RWPE2 (cell line): ENCODE results near the gene CTSH.

Source experiments
- ATAC-seq: fragments of 200-7000 bp; cut with Tn5 transposase; 3 replicates; pipeline ENCODE4 v1.9.1; 2021; ENCODE audit warnings: low read depth
- DNase-seq: peaks from one replicate; pipeline ENCODE4 v3.0.0-alpha.2; 2020; ENCODE audit warnings: low spot score
- H3K27ac ChIP-seq: fragments of 450-650 bp; 2 replicates; pipeline ENCODE4 v1.5.1; 2017; ENCODE audit warnings: mild to moderate bottlenecking; ENCODE audit not compliant: poor library complexity, severe bottlenecking
- H3K27me3 ChIP-seq: fragments of 250-450 bp; sonication (Bioruptor Pico); 2 replicates; pipeline ENCODE4 v1.5.1; 2021; ENCODE audit warnings: mild to moderate bottlenecking, moderate library complexity; ENCODE audit not compliant: insufficient read depth, poor library complexity, severe bottlenecking
- H3K36me3 ChIP-seq: fragments of 250-450 bp; sonication (Bioruptor Pico); 2 replicates; pipeline ENCODE4 v1.5.1; 2020; ENCODE audit warnings: low read depth, mild to moderate bottlenecking, moderate library complexity
- H3K4me1 ChIP-seq: fragments of 250-450 bp; sonication (Bioruptor Pico); 2 replicates; pipeline ENCODE4 v1.5.1; 2021; ENCODE audit warnings: mild to moderate bottlenecking, moderate library complexity; ENCODE audit not compliant: insufficient read depth, poor library complexity, severe bottlenecking
- H3K4me3 ChIP-seq: fragments of 250-450 bp; sonication (Bioruptor Pico); 2 replicates; pipeline ENCODE4 v1.5.1; 2021; ENCODE audit warnings: mild to moderate bottlenecking, moderate library complexity; ENCODE audit not compliant: severe bottlenecking
- H3K9me3 ChIP-seq: fragments of 250-450 bp; sonication (Bioruptor Pico); 2 replicates; pipeline ENCODE4 v1.5.1; 2021; ENCODE audit warnings: mild to moderate bottlenecking, moderate library complexity; ENCODE audit not compliant: severe bottlenecking
- TF ChIP-seq, protein P1 (sequence below): fragments of 450-650 bp; IDR thresholded peaks from one replicate; pipeline ENCODE4 v1.5.1; 2017; ENCODE audit warnings: mild to moderate bottlenecking, moderate library complexity; ENCODE audit not compliant: poor library complexity, severe bottlenecking

Gene CTSH

GRCh38 chr15:78943692-78944091, 1.2 kb downstream of the CTSH start:
- ATAC-seq (no peak), DNase-seq (no peak)
- no peaks in the 10 kb centered on the region for H3K9me3 ChIP-seq
- H3K27ac ChIP-seq: no peak overlapping the region
- no peaks in the 10 kb centered on the region for H3K4me1 ChIP-seq
- H3K4me3 ChIP-seq: no peak overlapping the region
- no peaks in the 10 kb centered on the region for H3K27me3 ChIP-seq
- TF ChIP-seq, protein P1, sequence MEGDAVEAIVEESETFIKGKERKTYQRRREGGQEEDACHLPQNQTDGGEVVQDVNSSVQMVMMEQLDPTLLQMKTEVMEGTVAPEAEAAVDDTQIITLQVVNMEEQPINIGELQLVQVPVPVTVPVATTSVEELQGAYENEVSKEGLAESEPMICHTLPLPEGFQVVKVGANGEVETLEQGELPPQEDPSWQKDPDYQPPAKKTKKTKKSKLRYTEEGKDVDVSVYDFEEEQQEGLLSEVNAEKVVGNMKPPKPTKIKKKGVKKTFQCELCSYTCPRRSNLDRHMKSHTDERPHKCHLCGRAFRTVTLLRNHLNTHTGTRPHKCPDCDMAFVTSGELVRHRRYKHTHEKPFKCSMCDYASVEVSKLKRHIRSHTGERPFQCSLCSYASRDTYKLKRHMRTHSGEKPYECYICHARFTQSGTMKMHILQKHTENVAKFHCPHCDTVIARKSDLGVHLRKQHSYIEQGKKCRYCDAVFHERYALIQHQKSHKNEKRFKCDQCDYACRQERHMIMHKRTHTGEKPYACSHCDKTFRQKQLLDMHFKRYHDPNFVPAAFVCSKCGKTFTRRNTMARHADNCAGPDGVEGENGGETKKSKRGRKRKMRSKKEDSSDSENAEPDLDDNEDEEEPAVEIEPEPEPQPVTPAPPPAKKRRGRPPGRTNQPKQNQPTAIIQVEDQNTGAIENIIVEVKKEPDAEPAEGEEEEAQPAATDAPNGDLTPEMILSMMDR: no peak
- H3K36me3 ChIP-seq: 0 out of 2 replicates have a peak, but pooled peaks cover 3% of the 10 kb centered on the region

DNA sequence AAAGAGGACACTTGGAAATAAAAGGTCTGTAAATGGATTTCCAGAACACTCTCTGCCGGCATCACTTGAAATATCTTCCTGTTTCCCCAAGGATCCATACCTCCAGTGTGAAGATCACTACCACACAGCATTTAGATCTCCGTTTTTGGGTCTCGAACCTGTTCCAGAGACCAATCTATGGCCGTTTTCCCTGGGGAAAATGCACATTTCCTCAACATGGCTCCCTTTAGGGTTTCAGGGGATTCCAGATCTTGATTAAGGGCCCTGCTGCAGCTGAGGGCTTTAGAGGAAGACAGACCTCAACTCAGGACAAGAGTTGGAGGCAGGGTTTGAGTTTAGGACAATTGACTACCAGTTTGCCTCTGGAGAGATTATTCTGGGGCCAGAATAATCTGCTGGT, 2.1 kb downstream of the CTSH start:
- Histone ChIP-seq H3K36me3 (0 out of 2 replicates have a peak, but pooled peaks cover 6% of the 10 kb centered on the region), H3K4me3 (no peak overlapping the region), H3K9me3 (no peaks in the 10 kb centered on the region), H3K4me1 (no peaks in the 10 kb centered on the region), H3K27me3 (no peaks in the 10 kb centered on the region), H3K27ac (no peak overlapping the region)
- DNase-seq: no peak
- no peak for ATAC-seq
- TF ChIP-seq, protein P1: no peak

- ATAC-seq (no peak), DNase-seq (no peak)
- TF ChIP-seq, protein P1: no peak
- H3K9me3 ChIP-seq: no peaks in the 10 kb centered on the region
- no peak overlapping the region for H3K4me3 ChIP-seq
- no peaks in the 10 kb centered on the region for H3K4me1 ChIP-seq
- H3K27me3 ChIP-seq: no peaks in the 10 kb centered on the region
- H3K27ac ChIP-seq: no peak overlapping the region
- H3K36me3 ChIP-seq: 0 out of 2 replicates have a peak, but pooled peaks cover 10% of the 10 kb centered on the region
Measured at GRCh38 chr15:78938658-78939488, 6.0 kb downstream of the CTSH start.

DNA sequence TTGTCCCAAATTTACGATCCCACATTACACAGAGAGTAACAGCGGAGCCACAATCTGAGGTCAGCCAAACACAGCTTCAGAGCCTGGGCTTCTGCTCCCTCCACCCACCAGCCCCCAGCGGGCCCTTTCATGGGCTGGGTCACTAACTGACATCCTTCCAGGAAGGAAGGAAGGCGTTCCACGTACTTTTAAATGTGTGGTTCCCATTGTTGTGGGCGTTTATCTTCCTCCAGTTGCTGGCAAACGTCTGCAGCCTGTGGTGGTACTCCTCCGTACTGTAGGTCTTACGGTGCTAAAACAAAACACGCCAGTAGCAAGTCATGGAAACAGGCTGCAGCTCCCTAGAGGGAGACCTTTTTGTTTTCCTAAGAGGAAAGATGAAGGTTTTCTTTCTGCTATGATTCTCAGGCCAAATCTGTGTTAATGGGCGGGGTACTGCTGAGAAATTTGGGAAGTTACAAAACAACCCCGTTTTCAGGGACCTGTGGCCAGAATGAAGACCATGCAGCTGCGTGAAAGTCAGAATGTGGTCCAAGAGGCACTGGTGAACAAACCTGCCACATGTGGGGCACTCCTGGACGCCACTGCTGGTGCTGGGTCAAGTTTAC, 7.6 kb downstream of the CTSH start:
- TF ChIP-seq, protein P1: no peak
- H3K9me3 ChIP-seq: no peaks in the 10 kb centered on the region
- no peak for DNase-seq
- H3K4me3 ChIP-seq: no peak overlapping the region
- H3K27me3 ChIP-seq: no peaks in the 10 kb centered on the region
- no peak for ATAC-seq
- H3K27ac ChIP-seq: no peak overlapping the region
- no peaks in the 10 kb centered on the region for H3K4me1 ChIP-seq
- 0 out of 2 replicates have a peak, but pooled peaks cover 10% of the 10 kb centered on the region for H3K36me3 ChIP-seq
